Measurements from ENCODE around the gene DSG3.

The DSG3 gene

GRCh38 chr18:31447530-31448191, at the start of gene DSG3:
TSS of gene DSG3 (plus strand) at chr18:31447741. CDS start at chr18:31447878, 137 bp downstream.
- in situ Hi-C loops (cut with MboI; ENCODE audit: low sequenced_read_pairs): no loop called here

- in situ Hi-C loops (cut with MboI; ENCODE audit: low sequenced_read_pairs): no loop called here
These were observed 49.4 kb upstream of the DSG3 start for GRCh38 chr18:31398191-31398590.

GRCh38 chr18:31399306-31400032, 48.1 kb upstream of the DSG3 start:
- in situ Hi-C loops (cut with MboI; ENCODE audit: low sequenced_read_pairs): no loop called here

- in situ Hi-C loops (cut with MboI; ENCODE audit: low sequenced_read_pairs): no loop called here
These were observed 46.1 kb upstream of the DSG3 start for GRCh38 chr18:31401156-31402025.

GRCh38 chr18:31402026-31402373, 45.5 kb upstream of the DSG3 start:
- in situ Hi-C loops (cut with MboI; ENCODE audit: low sequenced_read_pairs): no loop called here

- in situ Hi-C loops (cut with MboI; ENCODE audit: low sequenced_read_pairs): no loop called here
These were observed 44.1 kb upstream of the DSG3 start for GRCh38 chr18:31403409-31403808.

- in situ Hi-C loops (cut with MboI; ENCODE audit: low sequenced_read_pairs): no loop called here
These were observed 39.9 kb upstream of the DSG3 start for GRCh38 chr18:31407649-31408048.

GRCh38 chr18:31409276-31409675, 38.3 kb upstream of the DSG3 start:
- in situ Hi-C loops (cut with MboI; ENCODE audit: low sequenced_read_pairs): no loop called here

GRCh38 chr18:31410716-31411483, 36.6 kb upstream of the DSG3 start:
- in situ Hi-C loops (cut with MboI; ENCODE audit: low sequenced_read_pairs): no loop called here

GRCh38 chr18:31413137-31413536, 34.4 kb upstream of the DSG3 start:
- in situ Hi-C loops (cut with MboI; ENCODE audit: low sequenced_read_pairs): no loop called here

GRCh38 chr18:31417850-31418249, 29.7 kb upstream of the DSG3 start:
- in situ Hi-C loops (cut with MboI; ENCODE audit: low sequenced_read_pairs): no loop called here

GRCh38 chr18:31419457-31419932, 28.0 kb upstream of the DSG3 start:
- in situ Hi-C loops (cut with MboI; ENCODE audit: low sequenced_read_pairs): no loop called here

GRCh38 chr18:31420032-31420431, 27.5 kb upstream of the DSG3 start:
- in situ Hi-C loops (cut with MboI; ENCODE audit: low sequenced_read_pairs): no loop called here

- in situ Hi-C loops (cut with MboI; ENCODE audit: low sequenced_read_pairs): no loop called here
These were observed 27.0 kb upstream of the DSG3 start for GRCh38 chr18:31420524-31420923.

GRCh38 chr18:31424383-31424988, 23.1 kb upstream of the DSG3 start:
- in situ Hi-C loops (cut with MboI; ENCODE audit: low sequenced_read_pairs): no loop called here

GRCh38 chr18:31426021-31426420, 21.5 kb upstream of the DSG3 start:
- in situ Hi-C loops (cut with MboI; ENCODE audit: low sequenced_read_pairs): no loop called here

GRCh38 chr18:31426871-31427406, 20.6 kb upstream of the DSG3 start:
- in situ Hi-C loops (cut with MboI; ENCODE audit: low sequenced_read_pairs): no loop called here

- in situ Hi-C loops (cut with MboI; ENCODE audit: low sequenced_read_pairs): no loop called here
These were observed 19.3 kb upstream of the DSG3 start for GRCh38 chr18:31428211-31428610.

- in situ Hi-C loops (cut with MboI; ENCODE audit: low sequenced_read_pairs): no loop called here
These were observed 17.9 kb upstream of the DSG3 start for GRCh38 chr18:31429623-31430022.

- in situ Hi-C loops (cut with MboI; ENCODE audit: low sequenced_read_pairs): no loop called here
These were observed 17.5 kb upstream of the DSG3 start for GRCh38 chr18:31430072-31430471.

Measured in hTERT RPE-1 (cell line).